ENCODE measurements around the gene GET3.

Gene GET3

DNA sequence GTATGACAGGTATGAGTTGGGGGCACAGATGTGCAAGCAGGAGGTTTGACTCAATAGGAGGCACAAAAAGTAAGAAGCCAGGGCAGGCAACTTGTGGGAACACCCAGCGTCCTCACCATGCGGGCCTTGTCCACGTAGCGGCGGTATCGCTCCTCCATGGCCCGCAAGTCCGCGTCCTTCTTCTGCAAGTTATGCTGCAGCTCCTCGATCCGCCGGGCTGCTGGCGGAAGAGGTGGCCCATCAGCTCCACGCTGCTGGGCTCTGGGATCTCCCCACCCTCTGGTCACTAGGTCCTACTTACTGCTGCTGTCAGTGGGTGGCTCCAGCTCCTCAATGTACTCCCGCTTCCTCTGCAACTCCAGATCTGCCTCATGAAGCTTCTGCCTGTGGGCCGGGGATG is 27.4 kb downstream of the GET3 start:
- H3K36me3 ChIP-seq (ENCODE audit: control insufficient read depth, low read length) = no peaks in the 10 kb centered on the region
- H3K9me2 ChIP-seq (replicated peaks; ENCODE audit: control insufficient read depth, low read length) = no peaks in the 10 kb centered on the region
- H4K20me1 ChIP-seq (ENCODE audit: control insufficient read depth, insufficient read depth, low read depth, low read length) = no peaks in the 10 kb centered on the region
- no peaks in the 10 kb centered on the region for H3K79me2 ChIP-seq (ENCODE audit: control insufficient read depth, low read length)
- no peak overlapping the region for H3K27ac ChIP-seq (ENCODE audit: low read depth, low read length)
- no peaks in the 10 kb centered on the region for H3F3A ChIP-seq (ENCODE audit: control insufficient read depth, insufficient read depth)
- H3K27me3 ChIP-seq (ENCODE audit: control insufficient read depth, low read length) = no peaks in the 10 kb centered on the region
- peaks cover 3% of the 10 kb centered on the region; the same call in 1 of the 2 replicates for H3K4me1 ChIP-seq (ENCODE audit: control insufficient read depth, low read length)
- no peak overlapping the region for H3K4me3 ChIP-seq (ENCODE audit: low read length)
- H3K4me2 ChIP-seq (ENCODE audit: low read length) = no peak overlapping the region
- no peak for TF ChIP-seq EZH2phosphoT487 (IDR thresholded peaks at IDR 0.05; ENCODE audit: borderline replicate concordance, low read length)
- TF ChIP-seq, protein P1, sequence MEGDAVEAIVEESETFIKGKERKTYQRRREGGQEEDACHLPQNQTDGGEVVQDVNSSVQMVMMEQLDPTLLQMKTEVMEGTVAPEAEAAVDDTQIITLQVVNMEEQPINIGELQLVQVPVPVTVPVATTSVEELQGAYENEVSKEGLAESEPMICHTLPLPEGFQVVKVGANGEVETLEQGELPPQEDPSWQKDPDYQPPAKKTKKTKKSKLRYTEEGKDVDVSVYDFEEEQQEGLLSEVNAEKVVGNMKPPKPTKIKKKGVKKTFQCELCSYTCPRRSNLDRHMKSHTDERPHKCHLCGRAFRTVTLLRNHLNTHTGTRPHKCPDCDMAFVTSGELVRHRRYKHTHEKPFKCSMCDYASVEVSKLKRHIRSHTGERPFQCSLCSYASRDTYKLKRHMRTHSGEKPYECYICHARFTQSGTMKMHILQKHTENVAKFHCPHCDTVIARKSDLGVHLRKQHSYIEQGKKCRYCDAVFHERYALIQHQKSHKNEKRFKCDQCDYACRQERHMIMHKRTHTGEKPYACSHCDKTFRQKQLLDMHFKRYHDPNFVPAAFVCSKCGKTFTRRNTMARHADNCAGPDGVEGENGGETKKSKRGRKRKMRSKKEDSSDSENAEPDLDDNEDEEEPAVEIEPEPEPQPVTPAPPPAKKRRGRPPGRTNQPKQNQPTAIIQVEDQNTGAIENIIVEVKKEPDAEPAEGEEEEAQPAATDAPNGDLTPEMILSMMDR (IDR thresholded peaks at IDR 0.05; ENCODE audit: low read depth, low read length, poor library complexity, severe bottlenecking) = no peak
- H3K9me3 ChIP-seq (ENCODE audit: control insufficient read depth, insufficient read depth, low read length) = no peaks in the 10 kb centered on the region

GRCh38 chr19:12766051-12766521 is 28.8 kb downstream of the GET3 start:
- Histone ChIP-seq H3K4me2 (ENCODE audit: low read length) (peak overlapping the region; percentile 79), H3K79me2 (ENCODE audit: control insufficient read depth, low read length) (no peaks in the 10 kb centered on the region), H3K36me3 (ENCODE audit: control insufficient read depth, low read length) (no peaks in the 10 kb centered on the region), H3K4me1 (ENCODE audit: control insufficient read depth, low read length) (peaks cover 3% of the 10 kb centered on the region; the same call in 1 of the 2 replicates), H3K4me3 (ENCODE audit: low read length) (peak overlapping the region; percentile 64), H3K9me3 (ENCODE audit: control insufficient read depth, insufficient read depth, low read length) (no peaks in the 10 kb centered on the region), H3K27ac (ENCODE audit: low read depth, low read length) (no peak overlapping the region), H3F3A (ENCODE audit: control insufficient read depth, insufficient read depth) (no peaks in the 10 kb centered on the region), H3K27me3 (ENCODE audit: control insufficient read depth, low read length) (no peaks in the 10 kb centered on the region), H4K20me1 (ENCODE audit: control insufficient read depth, insufficient read depth, low read depth, low read length) (no peaks in the 10 kb centered on the region), H3K9me2 (replicated peaks; ENCODE audit: control insufficient read depth, low read length) (no peaks in the 10 kb centered on the region)
- no peak for TF ChIP-seq EZH2phosphoT487 (IDR thresholded peaks at IDR 0.05; ENCODE audit: borderline replicate concordance, low read length)
- TF ChIP-seq, protein P1 (IDR thresholded peaks at IDR 0.05; ENCODE audit: low read depth, low read length, poor library complexity, severe bottlenecking) = peak; percentile 75

GRCh38 chr19:12767150-12767549 is 29.9 kb downstream of the GET3 start:
- Histone ChIP-seq H3K4me2 (ENCODE audit: low read length) (no peak overlapping the region), H3K4me1 (ENCODE audit: control insufficient read depth, low read length) (peaks cover 3% of the 10 kb centered on the region; the same call in 1 of the 2 replicates), H3F3A (ENCODE audit: control insufficient read depth, insufficient read depth) (no peaks in the 10 kb centered on the region), H3K4me3 (ENCODE audit: low read length) (no peak overlapping the region), H3K79me2 (ENCODE audit: control insufficient read depth, low read length) (no peaks in the 10 kb centered on the region), H3K27ac (ENCODE audit: low read depth, low read length) (no peak overlapping the region), H3K9me2 (replicated peaks; ENCODE audit: control insufficient read depth, low read length) (no peaks in the 10 kb centered on the region), H3K27me3 (ENCODE audit: control insufficient read depth, low read length) (no peaks in the 10 kb centered on the region), H3K36me3 (ENCODE audit: control insufficient read depth, low read length) (no peaks in the 10 kb centered on the region), H3K9me3 (ENCODE audit: control insufficient read depth, insufficient read depth, low read length) (no peaks in the 10 kb centered on the region), H4K20me1 (ENCODE audit: control insufficient read depth, insufficient read depth, low read depth, low read length) (no peaks in the 10 kb centered on the region)
- no peak for TF ChIP-seq EZH2phosphoT487 (IDR thresholded peaks at IDR 0.05; ENCODE audit: borderline replicate concordance, low read length)
- TF ChIP-seq, protein P1 (IDR thresholded peaks at IDR 0.05; ENCODE audit: low read depth, low read length, poor library complexity, severe bottlenecking) = no peak

All from DOHH2 (cell line).